ENCODE results near the gene NGEF.

DNA sequence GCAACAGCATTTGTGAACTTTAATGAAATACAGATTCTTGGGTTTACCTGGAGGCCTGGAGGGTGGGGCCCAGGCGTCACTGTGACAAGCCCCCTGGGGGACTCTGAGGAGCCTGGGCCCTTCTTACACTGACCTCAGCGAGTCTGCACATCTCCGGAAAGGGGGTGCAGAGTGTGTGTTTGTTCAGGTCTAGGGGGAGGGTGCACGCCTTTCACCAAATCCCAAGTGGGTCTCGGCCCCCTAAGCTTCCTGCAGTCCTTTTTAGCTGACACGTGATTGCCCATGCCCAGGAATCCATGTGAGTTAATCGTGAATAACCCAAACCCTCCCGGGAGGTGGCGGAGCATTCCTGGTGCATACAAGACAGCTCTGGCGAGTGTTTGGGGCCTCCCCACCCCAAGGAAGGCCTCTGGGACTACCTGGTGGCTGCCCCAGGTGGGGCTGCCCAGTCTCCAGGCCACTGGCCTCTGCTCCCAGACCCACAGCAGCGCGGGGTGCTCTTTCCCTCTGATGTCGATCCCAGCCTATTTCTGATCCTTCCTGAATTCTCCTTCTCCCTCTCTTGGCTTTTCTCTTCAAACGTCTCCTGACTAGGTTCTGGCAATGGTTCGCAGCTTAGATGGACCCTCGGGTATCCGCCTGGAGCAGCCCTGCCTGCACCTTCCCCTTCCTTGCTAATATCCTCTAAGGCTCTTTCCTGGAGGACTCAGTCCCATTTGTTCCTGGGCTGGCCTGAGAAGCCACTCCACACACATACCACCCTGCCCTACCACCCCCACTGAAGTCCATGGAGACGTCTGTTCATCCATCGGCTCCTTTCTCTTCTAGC lies 10.0 kb downstream of the NGEF start:
- TF ChIP-seq, protein P1, sequence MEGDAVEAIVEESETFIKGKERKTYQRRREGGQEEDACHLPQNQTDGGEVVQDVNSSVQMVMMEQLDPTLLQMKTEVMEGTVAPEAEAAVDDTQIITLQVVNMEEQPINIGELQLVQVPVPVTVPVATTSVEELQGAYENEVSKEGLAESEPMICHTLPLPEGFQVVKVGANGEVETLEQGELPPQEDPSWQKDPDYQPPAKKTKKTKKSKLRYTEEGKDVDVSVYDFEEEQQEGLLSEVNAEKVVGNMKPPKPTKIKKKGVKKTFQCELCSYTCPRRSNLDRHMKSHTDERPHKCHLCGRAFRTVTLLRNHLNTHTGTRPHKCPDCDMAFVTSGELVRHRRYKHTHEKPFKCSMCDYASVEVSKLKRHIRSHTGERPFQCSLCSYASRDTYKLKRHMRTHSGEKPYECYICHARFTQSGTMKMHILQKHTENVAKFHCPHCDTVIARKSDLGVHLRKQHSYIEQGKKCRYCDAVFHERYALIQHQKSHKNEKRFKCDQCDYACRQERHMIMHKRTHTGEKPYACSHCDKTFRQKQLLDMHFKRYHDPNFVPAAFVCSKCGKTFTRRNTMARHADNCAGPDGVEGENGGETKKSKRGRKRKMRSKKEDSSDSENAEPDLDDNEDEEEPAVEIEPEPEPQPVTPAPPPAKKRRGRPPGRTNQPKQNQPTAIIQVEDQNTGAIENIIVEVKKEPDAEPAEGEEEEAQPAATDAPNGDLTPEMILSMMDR (IDR thresholded peaks at IDR 0.05) = no peak
- TF ChIP-seq POLR2A (IDR thresholded peaks at IDR 0.05) = no peak

Data from transverse colon (tissue), 3 donors.